OCI-M2 (cell line): ENCODE measurements around the gene KLHL29.

Source experiments
- DNase-seq: peaks from one replicate; lab custom pipeline; 2025; ENCODE audit not compliant: unreplicated experiment; lab: John Stamatoyannopoulos, UW

The KLHL29 gene

GRCh38 chr2:23687214-23687613 lies 302.2 kb downstream of the KLHL29 start:
- no peak for DNase-seq

- no peak for DNase-seq
These were observed 302.7 kb downstream of the KLHL29 start for GRCh38 chr2:23687713-23688112.

GRCh38 chr2:23688486-23689130 lies 303.6 kb downstream of the KLHL29 start:
- no peak for DNase-seq

- DNase-seq: no peak
These were observed 304.2 kb downstream of the KLHL29 start for GRCh38 chr2:23689131-23689700.

- DNase-seq: no peak
These were observed 304.9 kb downstream of the KLHL29 start for GRCh38 chr2:23689891-23690290.

GRCh38 chr2:23690421-23691105 lies 305.6 kb downstream of the KLHL29 start:
- DNase-seq: no peak

GRCh38 chr2:23691106-23691470 lies 306.1 kb downstream of the KLHL29 start:
- DNase-seq: no peak

- DNase-seq: no peak
These were observed 306.6 kb downstream of the KLHL29 start for GRCh38 chr2:23691565-23691964.

- DNase-seq: no peak
These were observed 307.3 kb downstream of the KLHL29 start for GRCh38 chr2:23692263-23692662.

- no peak for DNase-seq
These were observed 308.0 kb downstream of the KLHL29 start for GRCh38 chr2:23692851-23693605.

- DNase-seq: no peak
These were observed 308.6 kb downstream of the KLHL29 start for GRCh38 chr2:23693606-23693951.

- DNase-seq: no peak
These were observed 309.4 kb downstream of the KLHL29 start for GRCh38 chr2:23694058-23695045.

GRCh38 chr2:23695214-23695889 lies 310.4 kb downstream of the KLHL29 start:
- no peak for DNase-seq

- DNase-seq: no peak
These were observed 311.1 kb downstream of the KLHL29 start for GRCh38 chr2:23695890-23696751.

- DNase-seq: no peak
These were observed 311.7 kb downstream of the KLHL29 start for GRCh38 chr2:23696752-23697045.

GRCh38 chr2:23697256-23698075 lies 312.5 kb downstream of the KLHL29 start:
- no peak for DNase-seq

- DNase-seq: no peak
These were observed 313.2 kb downstream of the KLHL29 start for GRCh38 chr2:23698116-23698693.
